ENCODE results near the gene UBE3C.
A peak's percentile ranks its signal among the peaks of the same experiment; 100 is the strongest.
"Not testable (repeated sequence)": the region's sequence is repeated elsewhere in the genome, so short reads cannot be mapped to it uniquely, and the experiment has no call there.

UBE3C gene

DNA sequence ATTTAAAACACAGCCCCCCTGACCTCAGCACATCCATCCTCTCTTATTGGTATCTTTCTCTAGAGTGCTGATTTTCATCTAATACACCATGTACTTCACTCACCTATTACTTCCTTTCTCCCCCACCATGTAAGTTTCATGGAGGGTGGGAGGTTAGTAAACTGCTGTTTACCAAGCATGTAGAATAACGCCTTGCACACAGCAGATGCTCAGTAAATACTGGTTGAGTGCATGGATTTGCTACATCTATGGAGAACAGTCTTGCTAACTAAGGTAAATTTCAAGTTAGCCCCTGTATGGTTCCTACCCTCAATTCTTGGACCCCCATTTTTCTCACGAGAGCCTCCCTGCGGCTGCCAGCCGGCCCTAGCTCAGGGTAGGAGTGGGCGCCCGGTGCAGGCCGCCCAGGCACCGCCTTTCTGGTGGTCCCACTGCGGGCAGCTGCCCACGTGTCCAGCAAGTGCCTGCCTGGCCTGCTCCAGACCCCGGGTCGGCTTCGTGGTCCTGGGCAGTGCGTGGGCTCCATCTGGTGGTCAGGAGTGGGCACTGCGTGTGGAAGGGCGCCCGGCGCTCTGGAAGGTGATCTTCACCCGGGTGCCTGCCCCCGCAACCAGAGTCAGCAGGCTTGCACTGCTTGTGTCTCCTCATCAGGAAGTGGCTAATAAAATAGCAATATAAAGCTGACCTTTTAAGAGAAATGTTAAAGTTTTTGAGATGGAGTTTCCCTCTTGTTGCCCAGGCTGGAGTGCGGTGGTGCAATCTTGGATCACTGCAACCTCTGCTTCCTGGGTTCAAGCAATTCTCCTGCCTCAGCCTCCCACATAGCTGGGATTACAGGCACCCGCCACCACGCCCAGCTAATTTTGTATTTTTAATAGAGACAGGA is 134.7 kb downstream of the UBE3C start:
- H3K4me1 ChIP-seq, result peaks cover 6 to 36% (median 30%) of the 10 kb centered on the region in 4 donors
- H3K9me3 ChIP-seq, result no peaks in the 10 kb centered on the region
- H3K36me3 ChIP-seq, result peaks cover 5 to 24% (median 20%) of the 10 kb centered on the region in 3 donors
- peak; percentile 65 to 82 for DNase-seq
- TF ChIP-seq CTCF (IDR thresholded peaks at IDR 0.05), result peak; percentile 98 to 100
- intact Hi-C loops (cut with DNase I; ENCODE audit: low total_unique reads), result loop anchor here (5.0 to 10.0 kb wide), 4 partner anchors 64 to 306 kb away; partner anchors contain the start of gene DNAJB6
- peak overlapping the region; percentile 89 to 95 for H3K27ac ChIP-seq
- peaks cover 0 to 8% of the 10 kb centered on the region in 2 donors for H3K27me3 ChIP-seq
- no peak overlapping the region for H3K4me3 ChIP-seq

DNA sequence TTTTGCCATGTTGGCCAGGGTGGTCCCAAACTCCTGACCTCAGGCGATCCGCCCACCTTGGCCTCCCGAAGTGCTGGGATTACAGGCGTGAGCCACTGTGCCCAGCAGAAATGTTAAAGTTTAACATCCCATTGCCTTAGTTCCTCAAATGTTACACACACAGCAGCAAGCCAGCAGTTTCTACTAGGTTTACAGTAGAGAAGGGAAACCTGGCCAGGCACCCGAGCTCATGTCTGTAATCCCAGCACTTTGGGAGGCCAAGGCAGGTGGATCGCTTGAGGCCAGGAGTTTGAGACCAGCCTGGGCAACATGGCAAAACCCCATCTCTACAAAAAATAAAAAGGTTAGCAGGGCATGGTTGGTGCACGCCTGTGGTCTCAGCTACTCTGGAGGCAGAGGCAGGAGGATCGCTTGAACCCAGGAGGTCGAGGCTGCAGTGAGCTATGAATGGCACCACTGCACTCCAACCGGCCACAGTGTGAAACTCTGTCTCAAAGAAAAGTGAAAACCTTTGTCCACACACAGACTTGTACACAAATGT is 135.4 kb downstream of the UBE3C start:
- peaks cover 0 to 15% of the 10 kb centered on the region in 2 donors for H3K27me3 ChIP-seq
- DNase-seq, result peak in 1 of 2 donors; percentile 10
- peaks cover 6 to 41% (median 33%) of the 10 kb centered on the region in 4 donors for H3K4me1 ChIP-seq
- H3K9me3 ChIP-seq, H3K4me3 ChIP-seq, H3K27ac ChIP-seq: not testable (repeated sequence)
- intact Hi-C loops (cut with DNase I; ENCODE audit: low total_unique reads), result loop anchor here (5.0 to 10.0 kb wide), 4 partner anchors 63 to 307 kb away; partner anchors contain the start of gene DNAJB6
- H3K36me3 ChIP-seq, result peaks cover 0 to 19% (median 16%) of the 10 kb centered on the region in 3 donors

- DNase-seq, result peak; percentile 19 to 64
- H3K27me3 ChIP-seq, result peaks cover 0 to 24% of the 10 kb centered on the region in 2 donors
- no peak overlapping the region for H3K27ac ChIP-seq
- no peak overlapping the region for H3K4me3 ChIP-seq
- TF ChIP-seq CTCF (IDR thresholded peaks at IDR 0.05), result no peak
- H3K4me1 ChIP-seq, result peaks cover 6 to 49% (median 41%) of the 10 kb centered on the region in 4 donors
- intact Hi-C loops (cut with DNase I; ENCODE audit: low total_unique reads), result loop anchor here (5.0 to 10.0 kb wide), 4 partner anchors 62 to 308 kb away; partner anchors contain the start of gene DNAJB6
- H3K36me3 ChIP-seq, result peaks cover 0 to 11% (median 8%) of the 10 kb centered on the region in 3 donors
- no peaks in the 10 kb centered on the region for H3K9me3 ChIP-seq
Measured at GRCh38 chr7:157274991-157275427, 136.3 kb downstream of the UBE3C start.

- Histone ChIP-seq H3K27me3 (peaks cover 0 to 33% of the 10 kb centered on the region in 2 donors), H3K4me3 (no peak overlapping the region), H3K27ac (no peak overlapping the region), H3K9me3 (no peaks in the 10 kb centered on the region), H3K36me3 (no peaks in the 10 kb centered on the region), H3K4me1 (peaks cover 6 to 50% (median 41%) of the 10 kb centered on the region in 4 donors)
- intact Hi-C loops (cut with DNase I; ENCODE audit: low total_unique reads), result loop anchor here (10.0 kb wide), 2 partner anchors 109 to 131 kb away; no protein-coding TSS in a partner anchor
- TF ChIP-seq CTCF (IDR thresholded peaks at IDR 0.05), result no peak
- peak in 1 of 2 donors; percentile 61 for DNase-seq
Measured at GRCh38 chr7:157276091-157276561, 137.4 kb downstream of the UBE3C start.

DNA sequence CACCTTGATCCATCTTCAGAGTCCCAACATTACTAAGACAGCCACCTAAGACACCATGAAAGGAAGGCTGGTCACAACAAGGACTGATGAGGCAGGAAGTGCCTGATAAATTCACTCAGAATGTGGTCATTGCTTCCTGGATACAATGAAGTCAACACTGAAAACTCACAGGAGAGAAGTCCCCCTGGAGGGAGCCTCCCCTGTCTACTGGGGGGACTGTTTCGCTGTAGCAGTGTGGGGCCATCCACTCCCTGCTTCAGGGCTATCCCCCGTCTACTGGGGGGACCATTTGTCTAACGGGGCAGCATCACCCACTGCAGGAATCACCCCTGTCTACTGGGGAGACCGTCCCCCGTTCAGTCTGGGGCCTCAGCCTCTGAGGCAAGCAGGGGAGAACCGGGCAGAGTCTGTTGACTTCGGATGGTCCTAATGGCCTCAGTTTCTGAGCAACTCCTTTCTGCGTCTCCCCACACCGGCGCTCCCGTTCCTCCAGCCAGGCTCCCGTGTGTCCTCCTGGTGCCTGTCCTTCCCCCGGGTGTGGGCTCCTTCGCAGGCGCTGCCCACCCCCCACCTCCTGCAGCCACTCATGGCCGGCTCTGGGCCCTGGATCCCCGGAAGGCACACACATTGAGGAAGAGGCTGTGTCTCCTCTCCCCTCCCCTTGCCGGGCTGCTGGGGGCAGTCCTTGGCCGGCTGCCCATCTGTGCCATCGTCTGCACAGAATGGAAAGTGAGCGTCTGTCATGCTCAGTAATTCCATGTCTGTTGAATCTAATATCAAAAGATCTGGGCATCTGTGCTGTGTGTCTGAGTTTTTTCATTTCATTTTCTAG is 138.2 kb downstream of the UBE3C start:
- no peak for TF ChIP-seq CTCF (IDR thresholded peaks at IDR 0.05)
- Histone ChIP-seq H3K4me3 (no peak overlapping the region), H3K27ac (no peak overlapping the region), H3K9me3 (no peaks in the 10 kb centered on the region), H3K36me3 (no peaks in the 10 kb centered on the region), H3K4me1 (peaks cover 6 to 42% (median 34%) of the 10 kb centered on the region in 4 donors), H3K27me3 (peaks cover 0 to 41% of the 10 kb centered on the region in 2 donors)
- peak in 1 of 2 donors; percentile 63 for DNase-seq
- intact Hi-C loops (cut with DNase I; ENCODE audit: low total_unique reads), result loop anchor here (10.0 kb wide), 2 partner anchors 108 to 132 kb away; no protein-coding TSS in a partner anchor

DNA sequence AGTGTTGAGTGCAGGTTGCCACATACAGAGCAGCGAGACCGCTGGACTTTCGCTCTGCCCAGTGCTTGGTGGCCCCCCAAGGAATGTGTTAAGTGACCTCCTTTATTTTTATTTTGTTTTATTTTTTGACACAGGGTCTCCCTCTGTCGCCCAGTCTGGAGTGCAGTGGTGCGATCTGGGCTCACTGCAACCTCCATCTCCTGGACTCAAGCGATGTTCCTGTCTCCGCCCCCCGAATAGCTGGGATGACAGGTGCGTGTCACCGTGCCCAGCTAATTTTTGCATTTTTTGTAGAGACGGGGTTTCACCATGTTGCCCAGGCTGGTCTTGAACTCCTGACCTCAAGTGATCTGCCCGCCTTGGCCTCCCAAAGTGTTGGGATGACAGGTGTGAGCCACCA is 138.8 kb downstream of the UBE3C start:
- DNase-seq, result peak in 1 of 2 donors; percentile 34
- intact Hi-C loops (cut with DNase I; ENCODE audit: low total_unique reads), result loop anchor here (10.0 kb wide), 2 partner anchors 107 to 133 kb away; no protein-coding TSS in a partner anchor

More for the DNA sequence above, 138.8 kb downstream of the UBE3C start:
- not testable (repeated sequence) for H3K9me3 ChIP-seq, H3K27ac ChIP-seq, H3K36me3 ChIP-seq, H3K4me3 ChIP-seq
- Histone ChIP-seq H3K4me1 (peaks cover 2 to 37% (median 28%) of the 10 kb centered on the region in 4 donors), H3K27me3 (peaks cover 0 to 41% of the 10 kb centered on the region in 2 donors)
